GM06990 (cell line): ENCODE measurements around the gene WDTC1.

Source experiments
- DNase-seq: peaks from one replicate; pipeline ENCODE4 v3.0.0-alpha.2; 2011; ENCODE audit not compliant: insufficient read length; ENCODE audit errors: extremely low read depth
- H3K27me3 ChIP-seq: replicated peaks from 2 replicates; pipeline ENCODE4 v1.6.0; 2011; ENCODE audit warnings: low read length; ENCODE audit not compliant: control insufficient read depth, insufficient read depth
- H3K36me3 ChIP-seq: 2 replicates; pipeline ENCODE4 v1.5.1; 2011; ENCODE audit warnings: low read length; ENCODE audit not compliant: control insufficient read depth, insufficient read depth
- H3K4me3 ChIP-seq: replicated peaks from 2 replicates; pipeline ENCODE4 v1.5.1; 2011; ENCODE audit warnings: low read depth, mild to moderate bottlenecking, control low read depth, low read length
- CTCF ChIP-seq: IDR thresholded peaks from 2 replicates; pipeline ENCODE4 v1.5.1; 2011; ENCODE audit warnings: low read length, control low read depth, mild to moderate bottlenecking, inconsistent platforms; ENCODE audit not compliant: insufficient read depth, poor library complexity, severe bottlenecking

The WDTC1 gene

GRCh38 chr1:27246194-27246593 lies 11.8 kb downstream of the WDTC1 start:
- DNase-seq = no peak
- Histone ChIP-seq H3K27me3 (no peaks in the 10 kb centered on the region), H3K4me3 (no peak overlapping the region), H3K36me3 (no peaks in the 10 kb centered on the region)
- TF ChIP-seq CTCF = no peak

- Histone ChIP-seq H3K27me3 (no peaks in the 10 kb centered on the region), H3K4me3 (peak overlapping the region; percentile 25), H3K36me3 (no peaks in the 10 kb centered on the region)
- no peak for TF ChIP-seq CTCF
- DNase-seq = no peak
These were observed 19.2 kb downstream of the WDTC1 start for GRCh38 chr1:27253596-27253995.

- no peak for TF ChIP-seq CTCF
- H3K27me3 ChIP-seq = no peaks in the 10 kb centered on the region
- H3K36me3 ChIP-seq = no peaks in the 10 kb centered on the region
- H3K4me3 ChIP-seq = no peak overlapping the region
- no peak for DNase-seq
These were observed 20.7 kb downstream of the WDTC1 start for GRCh38 chr1:27255136-27255535.

DNA sequence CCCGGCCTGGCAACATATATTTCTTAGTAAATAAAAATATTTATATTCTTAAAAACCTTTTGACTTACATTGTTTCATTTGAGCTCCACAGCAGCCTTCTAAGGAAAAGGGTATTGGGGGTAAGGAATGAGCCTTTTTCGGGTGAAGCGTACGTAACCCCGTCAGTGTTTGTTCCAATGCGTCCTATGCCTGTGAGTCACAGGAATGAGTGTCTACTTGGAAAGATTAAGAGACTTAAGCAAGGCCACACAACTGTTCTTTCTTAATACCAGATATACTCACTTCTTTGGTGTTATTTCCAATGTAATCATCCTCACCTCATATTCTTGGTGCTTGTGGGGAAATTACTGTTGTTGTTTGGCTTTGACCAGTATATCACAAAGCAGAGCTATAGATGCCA lies 22.7 kb downstream of the WDTC1 start:
- TF ChIP-seq CTCF = no peak
- Histone ChIP-seq H3K36me3 (no peaks in the 10 kb centered on the region), H3K27me3 (no peaks in the 10 kb centered on the region), H3K4me3 (no peak overlapping the region)
- no peak for DNase-seq

- no peak for DNase-seq
- no peaks in the 10 kb centered on the region; the same call in 1 of the 2 replicates for H3K36me3 ChIP-seq
- H3K4me3 ChIP-seq = no peak overlapping the region
- TF ChIP-seq CTCF = no peak
- H3K27me3 ChIP-seq = no peaks in the 10 kb centered on the region
These were observed 24.2 kb downstream of the WDTC1 start for GRCh38 chr1:27258598-27258997.

DNA sequence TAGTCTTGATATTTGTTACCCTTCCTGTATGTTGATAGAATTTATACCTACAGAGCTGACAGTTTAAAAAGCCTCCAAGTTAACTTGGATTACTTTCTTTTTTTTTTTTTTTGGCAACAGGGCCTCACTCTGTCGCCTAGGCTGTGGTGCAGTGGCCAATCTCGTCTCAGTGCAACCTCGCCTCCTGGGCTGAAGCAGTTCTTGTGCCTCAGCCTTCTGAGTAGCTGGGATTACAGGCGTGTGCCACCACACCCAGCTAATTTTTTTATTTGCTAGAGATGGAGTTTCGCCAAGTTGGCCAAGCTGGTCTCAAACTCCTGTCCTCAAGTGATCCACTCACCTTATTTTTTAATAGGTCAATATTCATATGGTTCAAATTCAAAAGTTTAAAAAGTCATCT lies 32.7 kb downstream of the WDTC1 start:
- Histone ChIP-seq H3K4me3 (no peak overlapping the region), H3K27me3 (no peaks in the 10 kb centered on the region), H3K36me3 (no peaks in the 10 kb centered on the region; the same call in 1 of the 2 replicates)
- DNase-seq = no peak
- TF ChIP-seq CTCF = no peak
